Heart left ventricle (tissue), 13 donors: ENCODE data around the gene RALGPS1.

Source experiments
- POLR2A ChIP-seq, 2 donors: fragments of 450-650 bp; IDR thresholded peaks; one replicate each; pipeline ENCODE4 v1.6.1; 2017; ENCODE audit warnings: antibody characterized with exemption in 2 of 2, mild to moderate bottlenecking in 2 of 2, moderate library complexity in 2 of 2
- TF ChIP-seq, protein P1 (sequence below), 12 donors: fragments of 200-600 bp; sonication (generic) in 4 of 12; IDR thresholded peaks; one replicate each; pipeline versions ENCODE4 v1.5.0 to v1.8.0; 2018 to 2022; ENCODE audit warnings: antibody characterized with exemption in 12 of 12, mild to moderate bottlenecking in 5 of 12
- donor health status: ischemic (EF 13 %, LVEDD 7.1; RV severe dilation, severe dysfunction).
- donor health status: DM: no; HTN: yes; CAD: no.
- donor health status: DM: no; HTN: no; CAD: no.
- donor health status: ischemic (EF 25% LVEDD 6.9; RV normal size, moderate dysfunction).
- donor health status: ischemic (EF 25% LVEDD 5.7; RV mildly dilated, moderate dysfunction).
- donor health status: ischemic (EF 35%, LVEDD 5.7; RV mildly dilated, moderate dysfunction).
- donor health status: nonischemic (EF 11% LVEDD 7.7; RV severe dilation, severe dysfunction).
- donor health status: DM: yes; HTN: yes; CAD: no.
- donor health status: PGD.
- donor health status: ischemic (EF 29% LVEDD 5.4; RV normal size, mild dysfunction).
- donor health status: nonischemic (EF 23%, LVEDD 6.1; RV moderate dilation, normal function).

DNA sequence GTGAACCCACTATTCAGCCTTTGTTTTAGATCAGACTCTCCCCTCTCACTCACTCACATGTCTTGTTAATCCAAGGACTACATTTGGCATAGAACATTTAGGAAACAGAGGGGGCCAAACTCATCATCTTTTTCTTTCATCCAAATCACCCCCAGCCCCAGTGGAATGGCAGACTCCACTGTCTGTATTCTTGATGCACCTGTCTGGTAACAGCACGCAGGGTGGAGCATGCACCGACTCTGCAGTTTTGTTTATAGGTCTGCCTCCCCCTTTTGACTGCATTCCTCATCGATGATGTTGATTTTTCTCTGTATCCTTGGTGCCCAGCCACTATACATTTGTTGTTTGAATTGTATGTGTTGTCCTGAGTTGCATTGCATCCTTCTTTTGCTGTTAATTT is 141.9 kb downstream of the RALGPS1 start:
- TF ChIP-seq, protein P1, sequence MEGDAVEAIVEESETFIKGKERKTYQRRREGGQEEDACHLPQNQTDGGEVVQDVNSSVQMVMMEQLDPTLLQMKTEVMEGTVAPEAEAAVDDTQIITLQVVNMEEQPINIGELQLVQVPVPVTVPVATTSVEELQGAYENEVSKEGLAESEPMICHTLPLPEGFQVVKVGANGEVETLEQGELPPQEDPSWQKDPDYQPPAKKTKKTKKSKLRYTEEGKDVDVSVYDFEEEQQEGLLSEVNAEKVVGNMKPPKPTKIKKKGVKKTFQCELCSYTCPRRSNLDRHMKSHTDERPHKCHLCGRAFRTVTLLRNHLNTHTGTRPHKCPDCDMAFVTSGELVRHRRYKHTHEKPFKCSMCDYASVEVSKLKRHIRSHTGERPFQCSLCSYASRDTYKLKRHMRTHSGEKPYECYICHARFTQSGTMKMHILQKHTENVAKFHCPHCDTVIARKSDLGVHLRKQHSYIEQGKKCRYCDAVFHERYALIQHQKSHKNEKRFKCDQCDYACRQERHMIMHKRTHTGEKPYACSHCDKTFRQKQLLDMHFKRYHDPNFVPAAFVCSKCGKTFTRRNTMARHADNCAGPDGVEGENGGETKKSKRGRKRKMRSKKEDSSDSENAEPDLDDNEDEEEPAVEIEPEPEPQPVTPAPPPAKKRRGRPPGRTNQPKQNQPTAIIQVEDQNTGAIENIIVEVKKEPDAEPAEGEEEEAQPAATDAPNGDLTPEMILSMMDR (IDR thresholded peaks at IDR 0.05) = no peak
- TF ChIP-seq POLR2A (IDR thresholded peaks at IDR 0.05) = no peak
